ENCODE data around the gene SREK1.

Gene SREK1

GRCh38 chr5:66224773-66225553, 80.9 kb downstream of the SREK1 start:
- no peaks in the 10 kb centered on the region for H3K27me3 Mint-ChIP-seq
- H3K4me3 Mint-ChIP-seq, result no peak overlapping the region
- H3K36me3 Mint-ChIP-seq, result peaks cover 15% of the 10 kb centered on the region
- H3K4me1 Mint-ChIP-seq (ENCODE audit: low read depth), result no peaks in the 10 kb centered on the region
- H3K9me3 Mint-ChIP-seq (ENCODE audit: low read depth), result peaks cover 5% of the 10 kb centered on the region
- no peak overlapping the region for H3K27ac Mint-ChIP-seq

DNA sequence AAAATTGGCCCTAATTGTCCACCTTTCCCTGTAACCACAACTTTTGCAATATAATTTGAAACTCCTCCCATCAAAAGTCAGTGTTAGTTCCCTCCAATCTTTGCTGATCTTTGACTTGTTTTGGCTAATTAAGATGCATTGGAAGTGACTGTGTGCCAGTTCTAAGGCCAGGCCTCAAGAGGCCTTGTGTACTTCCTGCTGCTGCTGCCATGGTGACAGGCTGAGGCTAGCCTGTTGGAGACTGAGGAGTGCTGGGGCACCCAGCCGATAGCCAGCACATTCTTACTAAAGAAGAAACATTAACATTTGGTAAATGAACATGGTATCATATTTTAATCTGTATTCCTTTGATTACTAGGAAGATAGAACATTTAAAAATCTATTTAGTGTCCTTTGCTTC, 86.5 kb downstream of the SREK1 start:
- no peaks in the 10 kb centered on the region for H3K4me1 Mint-ChIP-seq (ENCODE audit: low read depth)
- no peaks in the 10 kb centered on the region for H3K27me3 Mint-ChIP-seq
- peaks cover 3% of the 10 kb centered on the region for H3K36me3 Mint-ChIP-seq
- no peak overlapping the region for H3K27ac Mint-ChIP-seq
- H3K4me3 Mint-ChIP-seq, result no peak overlapping the region
- no peaks in the 10 kb centered on the region for H3K9me3 Mint-ChIP-seq (ENCODE audit: low read depth)

DNA sequence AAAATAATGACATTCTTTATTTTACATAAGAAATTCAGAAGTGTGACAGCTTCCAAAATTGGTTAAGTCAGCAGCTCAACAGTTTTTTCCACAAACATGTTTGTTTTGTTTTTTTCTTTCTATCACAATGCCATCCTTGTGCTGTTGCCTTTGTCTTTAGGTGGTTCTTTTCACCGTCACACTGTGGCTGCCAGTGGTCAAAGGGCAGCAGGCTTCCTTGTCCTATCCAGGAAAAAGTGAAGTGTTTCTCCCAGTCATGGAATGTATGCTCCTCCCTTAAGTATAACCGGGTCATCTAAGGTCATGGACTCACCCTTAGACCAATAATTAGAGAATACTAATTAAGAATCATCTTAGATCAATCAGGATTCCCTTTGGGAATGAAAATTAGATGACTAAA, 87.4 kb downstream of the SREK1 start:
- Mint-ChIP-seq H3K4me1 (ENCODE audit: low read depth) (no peaks in the 10 kb centered on the region), H3K36me3 (no peaks in the 10 kb centered on the region), H3K27ac (no peak overlapping the region), H3K9me3 (ENCODE audit: low read depth) (no peaks in the 10 kb centered on the region), H3K4me3 (no peak overlapping the region), H3K27me3 (peaks cover 1% of the 10 kb centered on the region)

DNA sequence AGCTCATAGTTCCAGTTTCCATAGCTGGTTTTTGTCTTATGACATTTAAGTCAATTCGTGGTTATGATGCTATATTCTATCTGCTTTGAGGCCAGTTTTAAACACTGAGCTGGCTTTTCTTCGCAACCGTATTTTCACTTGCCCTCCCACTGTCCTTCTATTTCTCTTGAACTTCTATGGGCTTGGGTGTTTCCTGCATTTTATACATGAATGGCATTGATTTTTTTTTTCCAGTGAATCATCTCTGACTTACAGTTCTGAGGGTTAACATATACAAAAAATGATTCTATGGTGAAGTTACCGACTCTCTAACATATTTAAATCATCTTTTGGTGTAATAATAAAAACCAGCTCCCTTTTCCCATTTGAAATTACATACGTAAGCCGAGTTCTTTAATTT, 88.2 kb downstream of the SREK1 start:
- H3K27ac Mint-ChIP-seq, result no peak overlapping the region
- H3K4me3 Mint-ChIP-seq, result no peak overlapping the region
- no peaks in the 10 kb centered on the region for H3K4me1 Mint-ChIP-seq (ENCODE audit: low read depth)
- peaks cover 1% of the 10 kb centered on the region for H3K27me3 Mint-ChIP-seq
- H3K9me3 Mint-ChIP-seq (ENCODE audit: low read depth), result no peaks in the 10 kb centered on the region
- H3K36me3 Mint-ChIP-seq, result no peaks in the 10 kb centered on the region

DNA sequence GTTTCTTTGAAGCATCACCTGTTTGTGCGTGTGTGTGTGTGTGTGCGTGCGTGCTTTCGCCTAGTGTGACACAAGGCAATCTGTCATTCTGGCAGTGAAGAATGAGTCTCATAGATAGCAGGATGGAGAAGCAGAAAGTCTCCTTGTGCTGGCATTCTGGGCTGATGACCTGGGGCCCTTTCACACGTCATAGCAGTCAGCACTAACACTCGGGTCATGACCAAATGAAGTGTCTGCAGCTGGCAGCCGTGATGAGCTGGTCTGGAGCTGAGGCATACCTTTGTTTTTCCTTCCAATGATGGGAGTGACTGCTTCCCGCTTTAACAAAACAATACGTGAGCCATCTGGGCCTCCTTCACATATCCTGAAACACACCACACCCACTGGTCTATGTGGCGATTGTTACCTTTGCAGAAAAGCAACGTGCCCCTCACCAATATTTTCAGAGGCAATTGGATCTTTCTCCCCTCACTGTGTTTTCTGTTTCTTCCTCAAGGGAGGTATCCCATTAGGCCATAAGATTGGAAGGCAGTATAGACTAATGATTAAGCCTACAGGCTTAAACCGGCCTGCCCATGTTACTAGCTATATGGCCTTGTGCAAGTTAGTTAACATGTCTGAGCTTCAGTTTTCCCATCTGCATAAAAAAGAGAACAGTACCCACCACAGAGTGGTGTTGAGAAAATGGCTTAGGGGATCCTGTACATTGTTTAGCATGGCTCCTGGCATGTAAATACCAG, 88.8 kb downstream of the SREK1 start:
- Mint-ChIP-seq H3K27ac (no peak overlapping the region), H3K4me3 (no peak overlapping the region), H3K9me3 (ENCODE audit: low read depth) (no peaks in the 10 kb centered on the region), H3K4me1 (ENCODE audit: low read depth) (no peaks in the 10 kb centered on the region), H3K36me3 (no peaks in the 10 kb centered on the region), H3K27me3 (peaks cover 1% of the 10 kb centered on the region)

Measured in activated naive CD8-positive, alpha-beta T cell (primary cell).